PC-9 (cell line): ENCODE data around the gene BORCS8. TPM values are rescaled to one million over a fixed set of nuclear protein-coding genes. Genes with fewer than 3 reads are reported as not detected.

Source experiments
- BruUV-seq: library from RNA; stranded (reverse); fragments of 400-500 nt; replicated peaks from 2 replicates; lab custom pipeline; 2021; lab: Mats Ljungman, UMichigan
- CTCF ChIA-PET: fragments of 300-600 bp; sonication (Branson Sonifier 250); formaldehyde crosslinking; loops from one replicate; lab custom pipeline; 2022; ENCODE audit warnings: antibody characterized with exemption; lab: Charles Lee
- POLR2A ChIA-PET: fragments of 300-600 bp; sonication (Branson Sonifier 250); formaldehyde crosslinking; loops from one replicate; lab custom pipeline; 2022; ENCODE audit warnings: antibody characterized with exemption; ENCODE audit not compliant: unreplicated experiment; lab: Charles Lee
- DNase-seq, 2 experiments: peaks; one replicate each; pipeline versions ENCODE4 v3.0.0 to v3.0.0-alpha.2; 2015 to 2022; ENCODE audit warnings: mixed read lengths in 1 of 2
- H2AFZ ChIP-seq: fragments of 200-600 bp; sonication (generic); 2 replicates; pipeline ENCODE4 v1.8.1; 2017; ENCODE audit warnings: antibody characterized with exemption
- H3F3A ChIP-seq: fragments of 200-600 bp; sonication (generic); 2 replicates; pipeline ENCODE4 v1.8.1; 2017; ENCODE audit warnings: antibody characterized with exemption, mild to moderate bottlenecking, low read depth; ENCODE audit not compliant: insufficient read depth
- H3K27ac ChIP-seq: fragments of 200-600 bp; sonication (generic); 2 replicates; pipeline ENCODE4 v1.6.1; 2016; ENCODE audit warnings: mixed run types
- H3K27me3 ChIP-seq: fragments of 200-600 bp; sonication (generic); 2 replicates; pipeline ENCODE4 v1.6.1; 2016; ENCODE audit warnings: low read depth, mixed run types; ENCODE audit not compliant: insufficient read depth
- H3K36me3 ChIP-seq: fragments of 200-600 bp; sonication (generic); 2 replicates; pipeline ENCODE4 v1.6.1; 2016; ENCODE audit warnings: low read depth, mixed run types
- H3K4me1 ChIP-seq: fragments of 200-600 bp; sonication (generic); replicated peaks from 2 replicates; pipeline ENCODE4 v1.6.1; 2016; ENCODE audit warnings: mixed run types; ENCODE audit not compliant: insufficient read depth
- H3K4me2 ChIP-seq: fragments of 200-600 bp; sonication (generic); 2 replicates; pipeline ENCODE4 v1.6.1; 2017; ENCODE audit warnings: mixed run types
- H3K4me3 ChIP-seq: fragments of 200-600 bp; sonication (generic); 2 replicates; pipeline ENCODE4 v1.6.1; 2016; ENCODE audit warnings: mixed run types
- H3K79me2 ChIP-seq: fragments of 200-600 bp; sonication (generic); 2 replicates; pipeline ENCODE4 v1.6.1; 2017; ENCODE audit warnings: low read depth, mixed run types
- H3K9me2 ChIP-seq: fragments of 200-600 bp; sonication (generic); 2 replicates; pipeline ENCODE4 v1.8.1; 2017; ENCODE audit warnings: mild to moderate bottlenecking; ENCODE audit not compliant: insufficient read depth
- H3K9me3 ChIP-seq: fragments of 200-600 bp; sonication (generic); 2 replicates; pipeline ENCODE4 v1.8.1; 2016; ENCODE audit warnings: low read depth; ENCODE audit not compliant: insufficient read depth
- H4K20me1 ChIP-seq: fragments of 200-600 bp; sonication (generic); 2 replicates; pipeline ENCODE4 v1.8.1; 2017; ENCODE audit not compliant: insufficient read depth
- EZH2 ChIP-seq: fragments of 200-600 bp; sonication (generic); IDR thresholded peaks from 2 replicates; pipeline ENCODE4 v1.8.0; 2017; ENCODE audit warnings: antibody characterized with exemption, low read depth
- intact Hi-C: fragments of 100-400 bp; cut with micrococcal nuclease; formaldehyde crosslinking; loops from one replicate; pipeline ENCODE4 v1.10.0; 2022; ENCODE audit not compliant: unreplicated experiment
- total RNA-seq: library from RNA; stranded (reverse); gene quantifications from 2 replicates; pipeline ENCODE4 v1.2.3, GENCODE V29; 2021
- TF ChIP-seq, protein P1 (sequence below): fragments of 200-600 bp; sonication (generic); conservative IDR thresholded peaks from 2 replicates; pipeline ENCODE4 v1.6.1; 2017; ENCODE audit warnings: mixed run types, antibody characterized with exemption, mild to moderate bottlenecking, moderate library complexity

The BORCS8 gene
- total RNA-seq, 1 experiment from 2014 or later = 23.1 TPM

DNA sequence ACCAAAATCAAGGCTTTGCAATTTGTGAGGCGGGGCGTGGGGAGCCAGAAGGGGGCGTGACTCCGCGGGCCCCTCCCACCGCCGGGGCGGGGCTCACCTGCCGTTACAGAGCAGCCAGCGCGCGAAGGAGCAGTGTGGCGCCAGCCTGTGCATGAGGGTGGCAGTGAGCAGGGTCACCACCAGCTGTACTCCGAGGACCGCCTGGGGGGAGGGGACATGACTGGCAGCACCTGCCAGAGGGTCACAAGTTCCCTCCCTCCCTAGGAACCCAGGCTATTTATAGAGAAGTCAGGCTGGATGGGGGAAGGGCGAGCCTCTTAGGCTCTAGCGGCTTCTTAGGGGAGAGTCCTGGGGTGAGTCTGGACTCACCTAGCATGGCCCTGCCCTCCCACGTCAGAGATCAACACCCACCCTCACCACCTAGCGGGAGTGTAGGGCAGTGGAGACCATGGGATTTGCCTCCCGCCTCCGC is 57.2 kb downstream of the BORCS8 start:
- Histone ChIP-seq H3K36me3 (0 out of 2 replicates have a peak, but pooled peaks cover 4% of the 10 kb centered on the region), H3K9me3 (no peaks in the 10 kb centered on the region; the same call in 1 of the 2 replicates)
- intact Hi-C loops = loop anchor here (5.0 kb wide), 1 partner anchor 508 kb away; the partner anchor contains the start of gene GMIP

DNA sequence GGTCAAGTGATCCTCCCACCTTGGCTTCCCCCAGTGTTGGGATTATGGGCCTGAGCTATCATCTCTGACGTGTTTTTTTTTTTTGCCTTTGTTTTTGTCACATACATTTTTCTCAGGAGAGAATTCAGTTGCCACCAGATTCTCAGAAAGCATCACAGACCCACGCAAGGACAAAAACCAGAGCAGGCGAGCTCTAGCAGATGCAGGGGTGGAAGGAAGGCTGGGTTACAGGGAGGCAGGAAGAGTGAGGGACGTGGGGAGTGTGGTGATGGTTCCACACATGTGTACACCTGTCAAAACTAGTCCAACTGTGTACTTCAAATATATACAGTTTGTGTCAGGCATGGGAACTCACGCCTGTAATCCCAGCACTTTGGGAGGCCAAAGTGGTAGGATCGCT is 58.0 kb downstream of the BORCS8 start:
- peaks cover 9% of the 10 kb centered on the region for H3K4me1 ChIP-seq
- BruUV-seq = no TSS peak
- no peaks in the 10 kb centered on the region; the same call in 1 of the 2 replicates for H3K9me3 ChIP-seq
- DNase-seq = no peak
- 0 out of 2 replicates have a peak, but pooled peaks cover 4% of the 10 kb centered on the region for H3K36me3 ChIP-seq
- no peak overlapping the region for H3K27ac ChIP-seq
- POLR2A ChIA-PET = no interaction called here
- no peaks in the 10 kb centered on the region for H3K9me2 ChIP-seq
- H3K4me2 ChIP-seq = no peak overlapping the region
- H3K27me3 ChIP-seq = no peaks in the 10 kb centered on the region
- TF ChIP-seq, protein P1, sequence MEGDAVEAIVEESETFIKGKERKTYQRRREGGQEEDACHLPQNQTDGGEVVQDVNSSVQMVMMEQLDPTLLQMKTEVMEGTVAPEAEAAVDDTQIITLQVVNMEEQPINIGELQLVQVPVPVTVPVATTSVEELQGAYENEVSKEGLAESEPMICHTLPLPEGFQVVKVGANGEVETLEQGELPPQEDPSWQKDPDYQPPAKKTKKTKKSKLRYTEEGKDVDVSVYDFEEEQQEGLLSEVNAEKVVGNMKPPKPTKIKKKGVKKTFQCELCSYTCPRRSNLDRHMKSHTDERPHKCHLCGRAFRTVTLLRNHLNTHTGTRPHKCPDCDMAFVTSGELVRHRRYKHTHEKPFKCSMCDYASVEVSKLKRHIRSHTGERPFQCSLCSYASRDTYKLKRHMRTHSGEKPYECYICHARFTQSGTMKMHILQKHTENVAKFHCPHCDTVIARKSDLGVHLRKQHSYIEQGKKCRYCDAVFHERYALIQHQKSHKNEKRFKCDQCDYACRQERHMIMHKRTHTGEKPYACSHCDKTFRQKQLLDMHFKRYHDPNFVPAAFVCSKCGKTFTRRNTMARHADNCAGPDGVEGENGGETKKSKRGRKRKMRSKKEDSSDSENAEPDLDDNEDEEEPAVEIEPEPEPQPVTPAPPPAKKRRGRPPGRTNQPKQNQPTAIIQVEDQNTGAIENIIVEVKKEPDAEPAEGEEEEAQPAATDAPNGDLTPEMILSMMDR = no peak
- no peak for TF ChIP-seq EZH2
- CTCF ChIA-PET = no interaction called here
- H3K79me2 ChIP-seq = peaks cover 12% of the 10 kb centered on the region
- H3K4me3 ChIP-seq = no peak overlapping the region
- H3F3A ChIP-seq = peaks cover 4% of the 10 kb centered on the region; the same call in 1 of the 2 replicates
- intact Hi-C loops = no loop called here
- 0 out of 2 replicates have a peak, but pooled peaks cover 3% of the 10 kb centered on the region for H4K20me1 ChIP-seq
- H2AFZ ChIP-seq = no peak overlapping the region

More for the DNA sequence above, 57.2 kb downstream of the BORCS8 start:
- BruUV-seq = no TSS peak
- no peaks in the 10 kb centered on the region for H3K27me3 ChIP-seq
- H3K4me1 ChIP-seq = peaks cover 9% of the 10 kb centered on the region
- ChIA-PET POLR2A (no interaction called here), CTCF (no interaction called here)
- H3K27ac ChIP-seq = no peak overlapping the region
- H3F3A ChIP-seq = peaks cover 8% of the 10 kb centered on the region; the same call in 1 of the 2 replicates
- H4K20me1 ChIP-seq = 0 out of 2 replicates have a peak, but pooled peaks cover 3% of the 10 kb centered on the region
- H2AFZ ChIP-seq = no peak overlapping the region
- TF ChIP-seq, protein P1 = no peak
- no peak for TF ChIP-seq EZH2
- DNase-seq = no peak
- no peak overlapping the region for H3K4me2 ChIP-seq
- peaks cover 12% of the 10 kb centered on the region for H3K79me2 ChIP-seq
- H3K9me2 ChIP-seq = no peaks in the 10 kb centered on the region
- H3K4me3 ChIP-seq = no peak overlapping the region

DNA sequence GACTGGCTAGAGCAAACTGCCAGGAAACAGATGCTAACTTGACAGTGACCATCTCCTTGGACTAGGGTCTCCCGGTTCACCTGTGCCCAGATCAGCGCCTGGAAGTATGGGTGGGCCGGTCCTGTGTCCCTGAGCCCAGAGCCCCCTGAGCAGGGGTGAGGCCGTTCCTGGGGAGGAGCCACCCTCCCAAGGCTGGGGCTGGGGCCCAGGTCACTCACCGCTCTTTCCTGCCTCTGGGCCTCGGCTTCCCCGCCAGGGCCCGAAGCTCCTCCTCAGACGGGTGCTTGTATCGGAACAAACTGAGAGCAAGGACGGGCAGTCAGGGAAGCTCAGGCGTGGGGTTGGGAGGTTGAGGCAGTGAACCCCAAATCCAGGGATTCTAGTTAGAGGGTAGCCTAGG is 59.0 kb downstream of the BORCS8 start:
- no TSS peak for BruUV-seq
- ChIA-PET POLR2A (no interaction called here), CTCF (no interaction called here)
- no peak overlapping the region for H3K27ac ChIP-seq
- intact Hi-C loops = no loop called here
- no peak overlapping the region for H2AFZ ChIP-seq
- peaks cover 5% of the 10 kb centered on the region; the same call in 1 of the 2 replicates for H4K20me1 ChIP-seq
- H3K36me3 ChIP-seq = 0 out of 2 replicates have a peak, but pooled peaks cover 4% of the 10 kb centered on the region
- no peak overlapping the region for H3K4me3 ChIP-seq
- H3K4me2 ChIP-seq = no peak overlapping the region
- no peaks in the 10 kb centered on the region for H3F3A ChIP-seq
- H3K9me3 ChIP-seq = no peaks in the 10 kb centered on the region; the same call in 1 of the 2 replicates
- peaks cover 11% of the 10 kb centered on the region for H3K79me2 ChIP-seq
- H3K4me1 ChIP-seq = peaks cover 9% of the 10 kb centered on the region
- DNase-seq = no peak
- no peaks in the 10 kb centered on the region for H3K9me2 ChIP-seq
- H3K27me3 ChIP-seq = no peaks in the 10 kb centered on the region
- TF ChIP-seq, protein P1 = no peak
